SU-DHL-6 (cell line): ENCODE data around the gene NAA35.
"Not testable (repeated sequence)": the region's sequence is repeated elsewhere in the genome, so short reads cannot be mapped to it uniquely, and the experiment has no call there.

Experiments used
- CTCF ChIP-seq: fragments of 200-600 bp; sonication (generic); IDR thresholded peaks from one replicate; pipeline ENCODE4 v1.5.1; 2017; ENCODE audit warnings: antibody characterized with exemption, mild to moderate bottlenecking, low read length, moderate library complexity; ENCODE audit not compliant: insufficient read depth, poor library complexity, severe bottlenecking
- EZH2phosphoT487 ChIP-seq: fragments of 200-600 bp; sonication (generic), shearing (Covaris generic); conservative IDR thresholded peaks from 2 replicates; pipeline ENCODE4 v1.6.1; 2018; ENCODE audit warnings: mild to moderate bottlenecking, antibody characterized with exemption, low read length, moderate library complexity, mixed read lengths

- not testable (repeated sequence) for TF ChIP-seq CTCF, EZH2phosphoT487
These were observed 107.2 kb downstream of the NAA35 start for GRCh38 chr9:86048018-86048742.
